HepG2 (cell line): ENCODE results near the gene NDUFV1. TPM values are rescaled to one million over a fixed set of nuclear protein-coding genes. Genes with fewer than 3 reads are reported as not detected.

ENCODE experiments used
- ATAC-seq: fragments of 200-7000 bp; cut with Tn5 transposase; 3 replicates; pipeline ENCODE4 v1.9.1; 2020; ENCODE audit warnings: mild to moderate bottlenecking, moderate library complexity
- BruUV-seq: library from RNA; stranded (reverse); fragments of 400-500 nt; replicated peaks from 2 replicates; lab custom pipeline; 2021; lab: Mats Ljungman, UMichigan
- CTCF ChIA-PET: fragments of 300-600 bp; formaldehyde crosslinking; extraction: SDS; loops from one replicate; lab custom pipeline; 2021; ENCODE audit warnings: low total read pairs, inconsistent platforms, low intra/inter-chr PET ratio; lab: Yijun Ruan, JAX
- POLR2A ChIA-PET: fragments of 350-600 bp; sonication (Branson Sonifier 250); formaldehyde crosslinking; loops from one replicate; lab custom pipeline; 2020; ENCODE audit warnings: antibody characterized with exemption, inconsistent platforms; lab: Yijun Ruan, JAX
- DNase-seq: peaks from one replicate; pipeline ENCODE4 v3.0.0-alpha.2; 2015; ENCODE audit warnings: low spot score
- FAIRE-seq: peaks from 3 replicates; lab custom pipeline; 2011; peaks lifted over from hg19 to GRCh38; lab: Jason Lieb, UNC
- H2AFZ ChIP-seq: one replicate; pipeline ENCODE4 v1.6.1; 2011; ENCODE audit warnings: low read length, inconsistent platforms
- H3K27ac ChIP-seq: fragments of 300-600 bp; 3 replicates; pipeline ENCODE4 v1.8.0; 2011; ENCODE audit warnings: mixed run types, mild to moderate bottlenecking, mixed read lengths, low read length, inconsistent platforms; ENCODE audit not compliant: insufficient read depth; ENCODE audit errors: extremely low read length
- H3K27me3 ChIP-seq, 2 experiments: fragments of 200-600 bp in 1 of 2; 2 replicates in 1 of 2; 3 replicates in 1 of 2; pipeline versions ENCODE4 v1.6.0 to v1.8.0; 2011; ENCODE audit warnings: low read length in 2 of 2, mild to moderate bottlenecking in 2 of 2, moderate library complexity in 2 of 2, inconsistent platforms in 1 of 2; ENCODE audit not compliant: insufficient read depth in 2 of 2, control insufficient read depth in 1 of 2
- H3K36me3 ChIP-seq, 2 experiments: fragments of 200-600 bp in 1 of 2; replicated peaks in 1 of 2; 2 replicates in 1 of 2; 3 replicates in 1 of 2; pipeline versions ENCODE4 v1.5.1 to v1.8.0; 2011; ENCODE audit warnings: low read length in 2 of 2, inconsistent platforms in 1 of 2; ENCODE audit not compliant: insufficient read depth in 2 of 2, control insufficient read depth in 1 of 2
- H3K4me1 ChIP-seq: 2 replicates; pipeline ENCODE4 v1.5.1; 2012; ENCODE audit warnings: low read length, inconsistent platforms; ENCODE audit not compliant: insufficient read depth
- H3K4me2 ChIP-seq: 2 replicates; pipeline ENCODE4 v1.6.0; 2011; ENCODE audit warnings: low read depth, low read length, inconsistent platforms
- H3K4me3 ChIP-seq, 3 experiments: fragments of 200-600 bp in 1 of 3; sonication (generic), shearing (Covaris generic) in 1 of 3; replicated peaks in 1 of 3; 2 replicates each; pipeline ENCODE4 v1.5.1; 2011 to 2016; ENCODE audit warnings: low read length in 3 of 3, inconsistent platforms in 2 of 3, low read depth in 2 of 3, mild to moderate bottlenecking in 2 of 3, control low read depth in 1 of 3, mixed read lengths in 1 of 3; ENCODE audit not compliant: insufficient read depth in 1 of 3
- H3K79me2 ChIP-seq: one replicate; pipeline ENCODE4 v1.6.1; 2011; ENCODE audit warnings: low read length, inconsistent platforms; ENCODE audit not compliant: insufficient read depth
- H3K9ac ChIP-seq: 2 replicates; pipeline ENCODE4 v1.6.0; 2011; ENCODE audit warnings: mild to moderate bottlenecking, low read depth, low read length, inconsistent platforms; ENCODE audit not compliant: insufficient read depth
- H3K9me3 ChIP-seq: 2 replicates; pipeline ENCODE4 v1.5.1; 2012; ENCODE audit warnings: mild to moderate bottlenecking, low read length
- H4K20me1 ChIP-seq: 2 replicates; pipeline ENCODE4 v1.6.0; 2011; ENCODE audit warnings: inconsistent platforms, mild to moderate bottlenecking, low read length, moderate library complexity; ENCODE audit not compliant: insufficient read depth
- ASH2L ChIP-seq: fragments of 300-600, 200-600 bp; sonication (generic); IDR thresholded peaks from 2 replicates; pipeline ENCODE4 v1.7.0; 2017; ENCODE audit warnings: low read depth, mild to moderate bottlenecking, moderate library complexity, mixed read lengths, low read length; ENCODE audit not compliant: insufficient read length
- DR1 ChIP-seq: sonication (generic); formaldehyde crosslinking; IDR thresholded peaks from 2 replicates; pipeline ENCODE4 v1.8.0; 2021; ENCODE audit warnings: mild to moderate bottlenecking, missing genetic modification reagents, inconsistent platforms
- EP300 ChIP-seq, 3 experiments: sonication (generic) in 1 of 3; formaldehyde crosslinking in 1 of 3; IDR thresholded peaks; 2 replicates each; pipeline versions ENCODE4 v1.5.1 to v1.6.1; 2011 to 2020; ENCODE audit warnings: low read depth in 2 of 3, low read length in 2 of 3, borderline replicate concordance in 1 of 3, improper control_type of control experiment in 1 of 3, mild to moderate bottlenecking in 1 of 3, missing genetic modification reagents in 1 of 3, moderate library complexity in 1 of 3
- HOXA9 ChIP-seq: sonication (generic); formaldehyde crosslinking; IDR thresholded peaks from 2 replicates; pipeline ENCODE4 v1.8.1; 2022; ENCODE audit warnings: missing genetic modification reagents, mild to moderate bottlenecking, moderate library complexity, borderline replicate concordance
- NR2F6 ChIP-seq, 2 experiments: IDR thresholded peaks; 2 replicates each; pipeline ENCODE4 v1.6.1; 2016; ENCODE audit warnings: antibody characterized with exemption in 1 of 2, mild to moderate bottlenecking in 1 of 2
- POLR2AphosphoS5 ChIP-seq: IDR thresholded peaks from 2 replicates; pipeline ENCODE4 v1.6.1; 2012; ENCODE audit warnings: low read depth, low read length
- PPARG ChIP-seq: conservative IDR thresholded peaks from 2 replicates; pipeline ENCODE4 v1.6.1; 2016; ENCODE audit warnings: missing biosample characterization, missing genetic modification reagents
- RARA ChIP-seq: IDR thresholded peaks from 2 replicates; pipeline ENCODE4 v1.6.1; 2016; ENCODE audit warnings: missing genetic modification reagents, missing compliant biosample characterization
- RBM39 ChIP-seq: fragments of 200-400 bp; formaldehyde crosslinking; IDR thresholded peaks from one replicate; pipeline ENCODE4 v1.6.1; 2018; ENCODE audit warnings: antibody characterized with exemption, mild to moderate bottlenecking, low read depth, low read length; ENCODE audit not compliant: poor library complexity, severe bottlenecking
- ZBTB38 ChIP-seq: sonication (generic); formaldehyde crosslinking; IDR thresholded peaks from 2 replicates; pipeline ENCODE4 v1.5.1; 2020; ENCODE audit warnings: mild to moderate bottlenecking, missing genetic modification reagents
- ZKSCAN5 ChIP-seq: sonication (generic); formaldehyde crosslinking; IDR thresholded peaks from 2 replicates; pipeline ENCODE4 v1.5.1; 2020; ENCODE audit warnings: mild to moderate bottlenecking, missing genetic modification reagents
- ZNF644 ChIP-seq: IDR thresholded peaks from 2 replicates; pipeline ENCODE4 v1.6.1; 2016; ENCODE audit warnings: low read depth
- WGBS: methylation state at CpG from one replicate; pipeline ENCODE4 v1.1.6; 2017; ENCODE audit warnings: low lambda C conversion rate; 5-methylcytosine and 5-hydroxymethylcytosine counted together
- in situ Hi-C: cut with HindIII; loops from 2 replicates; pipeline ENCODE4 v1.10.0; 2017; ENCODE audit warnings: low pct_unique_long_range_greater_than_20kb; ENCODE audit not compliant: extremely low pct_ligation_motif_present
- intact Hi-C: fragments of 100-400 bp; cut with micrococcal nuclease; formaldehyde crosslinking; loops from one replicate; pipeline ENCODE4 v1.10.0; 2022; ENCODE audit not compliant: unreplicated experiment
- polyA plus RNA-seq, 8 experiments: library from polyadenylated mRNA; depleted of rRNA in 3 of 8; stranded (reverse) in 7 of 8; unstranded in 1 of 8; fragments of >200 nt; fragmentation: Illumina TruSeq in 4 of 8; extraction: Trizol in 4 of 8; gene quantifications; 2 replicates each; pipeline versions ENCODE4 v1.2.1 to v1.2.3, GENCODE V29; 2011 to 2016; ENCODE audit warnings: low read depth in 4 of 8, missing spikeins in 1 of 8, mixed read lengths in 1 of 8; ENCODE audit not compliant: insufficient read depth in 1 of 8
- total RNA-seq, 5 experiments: library from RNA; depleted of rRNA; stranded (reverse); fragments of >200 nt; fragmentation: Illumina TruSeq; extraction: Trizol; gene quantifications; 2 replicates each; pipeline ENCODE4 v1.2.3, GENCODE V29; 2016; ENCODE audit warnings: low read depth in 1 of 5
- TF ChIP-seq, protein P1 (sequence below): sonication (generic); formaldehyde crosslinking; IDR thresholded peaks from 2 replicates; pipeline ENCODE4; 2020; ENCODE audit warnings: missing genetic modification reagents, mild to moderate bottlenecking, borderline replicate concordance
- TF ChIP-seq, protein P2 (sequence below): sonication (generic); formaldehyde crosslinking; IDR thresholded peaks from 2 replicates; pipeline ENCODE4 v1.4.0; 2020; ENCODE audit warnings: mild to moderate bottlenecking, low read depth, missing genetic modification reagents

Gene NDUFV1
- total and polyA plus RNA-seq, 2 of the 13 experiments (the other 11 are each of a cell fraction or from before 2014, with no cell fraction given) = 88.9 to 137 TPM

DNA sequence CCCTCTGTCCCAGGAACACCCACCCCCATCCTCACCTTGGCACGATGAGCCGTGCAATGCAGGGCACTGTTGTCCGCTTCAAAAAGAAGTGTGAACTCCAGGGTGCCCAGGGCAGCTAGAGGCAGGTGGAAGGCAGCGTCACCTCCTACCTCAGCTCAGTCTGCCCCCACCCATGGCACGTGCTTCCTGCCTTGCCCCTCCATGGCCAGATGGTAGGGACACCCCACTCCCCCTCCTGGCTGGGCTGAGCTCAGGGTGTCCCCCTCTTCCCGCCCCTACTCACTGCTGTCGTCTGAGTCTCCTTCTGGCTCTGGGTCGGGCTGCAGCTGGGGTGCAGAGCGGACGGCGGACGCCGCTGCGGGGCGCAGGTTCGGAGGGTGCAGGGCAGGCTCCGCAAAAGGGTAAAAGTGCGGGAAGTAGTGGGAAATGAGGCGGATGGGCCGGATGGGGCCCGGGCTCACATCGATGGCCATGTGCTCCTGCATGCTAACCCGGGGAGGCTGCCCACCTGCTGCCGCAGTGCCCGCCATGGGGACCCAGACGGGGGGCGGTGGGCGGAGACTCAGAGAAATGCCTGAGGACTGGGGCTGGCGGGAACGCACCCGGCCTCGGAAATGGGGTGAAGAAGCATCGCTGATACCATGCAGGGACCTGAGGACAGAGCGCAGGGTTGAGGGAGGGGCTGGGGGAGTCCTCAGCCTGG lies 9.1 kb downstream of the NDUFV1 start (continued):
- TF ChIP-seq, protein P1, sequence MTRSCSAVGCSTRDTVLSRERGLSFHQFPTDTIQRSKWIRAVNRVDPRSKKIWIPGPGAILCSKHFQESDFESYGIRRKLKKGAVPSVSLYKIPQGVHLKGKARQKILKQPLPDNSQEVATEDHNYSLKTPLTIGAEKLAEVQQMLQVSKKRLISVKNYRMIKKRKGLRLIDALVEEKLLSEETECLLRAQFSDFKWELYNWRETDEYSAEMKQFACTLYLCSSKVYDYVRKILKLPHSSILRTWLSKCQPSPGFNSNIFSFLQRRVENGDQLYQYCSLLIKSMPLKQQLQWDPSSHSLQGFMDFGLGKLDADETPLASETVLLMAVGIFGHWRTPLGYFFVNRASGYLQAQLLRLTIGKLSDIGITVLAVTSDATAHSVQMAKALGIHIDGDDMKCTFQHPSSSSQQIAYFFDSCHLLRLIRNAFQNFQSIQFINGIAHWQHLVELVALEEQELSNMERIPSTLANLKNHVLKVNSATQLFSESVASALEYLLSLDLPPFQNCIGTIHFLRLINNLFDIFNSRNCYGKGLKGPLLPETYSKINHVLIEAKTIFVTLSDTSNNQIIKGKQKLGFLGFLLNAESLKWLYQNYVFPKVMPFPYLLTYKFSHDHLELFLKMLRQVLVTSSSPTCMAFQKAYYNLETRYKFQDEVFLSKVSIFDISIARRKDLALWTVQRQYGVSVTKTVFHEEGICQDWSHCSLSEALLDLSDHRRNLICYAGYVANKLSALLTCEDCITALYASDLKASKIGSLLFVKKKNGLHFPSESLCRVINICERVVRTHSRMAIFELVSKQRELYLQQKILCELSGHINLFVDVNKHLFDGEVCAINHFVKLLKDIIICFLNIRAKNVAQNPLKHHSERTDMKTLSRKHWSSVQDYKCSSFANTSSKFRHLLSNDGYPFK (CRISPR knock-in tag) = no peak
- TF ChIP-seq DR1 (CRISPR knock-in tag) = 0 out of 2 replicates have a peak, but pooled peaks have one; percentile 5

DNA sequence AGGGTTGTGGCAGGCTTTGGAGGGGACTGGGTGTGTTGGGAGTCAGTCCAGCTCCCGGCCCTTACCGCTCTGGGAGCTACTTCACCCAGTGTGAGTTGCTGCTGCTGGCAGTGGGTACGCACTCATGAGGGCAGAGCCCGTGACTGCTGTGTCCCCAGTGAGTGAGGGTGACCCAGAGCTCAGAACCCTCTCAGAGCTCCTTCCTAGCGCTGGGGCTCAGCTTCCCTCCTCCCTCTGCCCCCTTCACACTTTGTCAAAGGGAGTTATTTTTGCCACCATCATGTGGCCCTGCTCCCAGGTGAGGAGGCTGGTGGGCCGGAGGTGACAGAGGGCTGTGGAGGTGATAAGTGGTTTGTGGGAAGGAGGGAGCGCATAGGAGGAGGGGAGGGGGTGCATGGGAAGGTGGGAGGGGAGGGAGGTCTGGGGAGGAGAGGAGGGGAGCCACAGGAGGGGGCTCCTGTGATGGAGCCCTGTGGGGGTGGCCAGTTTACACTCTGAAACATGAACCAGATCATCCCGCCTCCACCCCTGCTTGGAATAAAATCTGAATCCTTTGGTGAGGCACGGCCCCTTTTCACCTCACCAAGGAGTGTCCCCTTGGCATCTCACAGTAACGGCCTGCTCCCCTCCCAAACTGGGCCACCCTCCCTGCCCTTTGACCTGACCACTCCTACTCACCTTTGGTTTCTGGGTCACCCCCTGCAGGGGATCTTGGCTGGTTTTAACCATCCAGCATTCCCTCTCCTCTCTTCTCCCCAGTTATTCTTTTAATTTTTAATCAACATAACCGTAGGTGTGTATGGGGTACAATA lies 9.9 kb downstream of the NDUFV1 start:
- BruUV-seq = no TSS peak
- Histone ChIP-seq H3K79me2 (no peaks in the 10 kb centered on the region), H3K36me3 (peaks cover 3 to 7% of the 10 kb centered on the region in 2 experiments; a peak in 3 of 5 replicates), H3K9me3 (no peaks in the 10 kb centered on the region), H3K27me3 (no peaks in the 10 kb centered on the region), H2AFZ (no peak overlapping the region), H3K4me3 (peak overlapping the region in 1 of 3 experiments; percentile 35; a peak in 1 of 6 replicates), H3K9ac (peak overlapping the region; percentile 56), H4K20me1 (no peaks in the 10 kb centered on the region), H3K4me2 (peak overlapping the region; percentile 54), H3K27ac (peak overlapping the region; percentile 81), H3K4me1 (peaks cover 45% of the 10 kb centered on the region)
- ChIA-PET CTCF (interaction anchor here (2.9 kb wide), 1 partner anchor 43 kb away, joined by 20 read pairs; no protein-coding TSS in a partner anchor), POLR2A (interaction anchor here (0.8 to 3.1 kb wide), 3 partner anchors 10 to 134 kb away, joined by 4 to 52 read pairs (median 5); partner anchors contain the start of genes AIP and NUDT8)
- peak; percentile 60 for FAIRE-seq
- 28% methylated on average over 6 of the region's 11 CpGs for WGBS
- in situ Hi-C loops = no loop called here
- peak; percentile 20 for ATAC-seq
- intact Hi-C loops = loop anchor here (1.0 kb wide), 2 partner anchors 28 to 43 kb away; no protein-coding TSS in a partner anchor
- no peak for DNase-seq
- TF ChIP-seq EP300 (IDR thresholded peaks at IDR 0.05; ENCODE audit: low read depth in 2 of 2, low read length in 2 of 2) = no peak
- 0 out of 2 replicates have a peak, but pooled peaks have one; percentile 10 for TF ChIP-seq EP300 (CRISPR knock-in tag; IDR thresholded peaks at IDR 0.05; ENCODE audit: borderline replicate concordance)
- peak; percentile 79 for TF ChIP-seq NR2F6 (IDR thresholded peaks at IDR 0.05)
- TF ChIP-seq NR2F6 (CRISPR knock-in tag; IDR thresholded peaks at IDR 0.05) = no peak
- 0 out of 2 replicates have a peak, but pooled peaks have one; percentile 21 for TF ChIP-seq RARA
- TF ChIP-seq ASH2L = peak; percentile 39
- TF ChIP-seq ZNF644 (CRISPR knock-in tag) = 0 out of 2 replicates have a peak, but pooled peaks have one; percentile 1
- TF ChIP-seq, protein P2, sequence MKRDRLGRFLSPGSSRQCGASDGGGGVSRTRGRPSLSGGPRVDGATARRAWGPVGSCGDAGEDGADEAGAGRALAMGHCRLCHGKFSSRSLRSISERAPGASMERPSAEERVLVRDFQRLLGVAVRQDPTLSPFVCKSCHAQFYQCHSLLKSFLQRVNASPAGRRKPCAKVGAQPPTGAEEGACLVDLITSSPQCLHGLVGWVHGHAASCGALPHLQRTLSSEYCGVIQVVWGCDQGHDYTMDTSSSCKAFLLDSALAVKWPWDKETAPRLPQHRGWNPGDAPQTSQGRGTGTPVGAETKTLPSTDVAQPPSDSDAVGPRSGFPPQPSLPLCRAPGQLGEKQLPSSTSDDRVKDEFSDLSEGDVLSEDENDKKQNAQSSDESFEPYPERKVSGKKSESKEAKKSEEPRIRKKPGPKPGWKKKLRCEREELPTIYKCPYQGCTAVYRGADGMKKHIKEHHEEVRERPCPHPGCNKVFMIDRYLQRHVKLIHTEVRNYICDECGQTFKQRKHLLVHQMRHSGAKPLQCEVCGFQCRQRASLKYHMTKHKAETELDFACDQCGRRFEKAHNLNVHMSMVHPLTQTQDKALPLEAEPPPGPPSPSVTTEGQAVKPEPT = no peak
- TF ChIP-seq ZKSCAN5 (CRISPR knock-in tag) = peak; percentile 95
- 0 out of 2 replicates have a peak, but pooled peaks have one; percentile 9 for TF ChIP-seq ZBTB38 (CRISPR knock-in tag)
- TF ChIP-seq POLR2AphosphoS5 = 0 out of 2 replicates have a peak, but pooled peaks have one; percentile 25
- no peak for TF ChIP-seq HOXA9 (CRISPR knock-in tag)
- TF ChIP-seq PPARG (CRISPR knock-in tag) = peak; percentile 64
- TF ChIP-seq RBM39 = peak; percentile 28
